Adrenal gland (tissue), 5 donors: ENCODE measurements around the gene FEM1A.

Experiments
- CTCF ChIP-seq, 6 experiments: fragments of 450-650 bp in 4 of 6; fragments of 200-600 bp in 2 of 6; sonication (generic) in 1 of 6; IDR thresholded peaks; 1 replicate in 5 of 6; 2 replicates in 1 of 6; pipeline versions ENCODE4 v1.5.1 to v1.8.0; 2016 to 2021; ENCODE audit warnings: antibody characterized with exemption in 6 of 6, mild to moderate bottlenecking in 2 of 6, moderate library complexity in 1 of 6
- POLR2A ChIP-seq, 2 donors: fragments of 450-650 bp; IDR thresholded peaks; one replicate each; pipeline ENCODE4 v1.6.1; 2017; ENCODE audit warnings: antibody characterized with exemption in 2 of 2, mild to moderate bottlenecking in 2 of 2, moderate library complexity in 1 of 2
- donor health status: DM: no; HTN: no; CAD: no.

GRCh38 chr19:4760285-4760650 lies 31.3 kb upstream of the FEM1A start:
- TF ChIP-seq CTCF (IDR thresholded peaks at IDR 0.05) (no peak), POLR2A (IDR thresholded peaks at IDR 0.05) (no peak)
